OCI-LY1 (cell line): ENCODE results near the gene LITAF.

Source experiments
- CTCF ChIP-seq: fragments of 200-600 bp; sonication (generic), shearing (Covaris generic); IDR thresholded peaks from 2 replicates; pipeline ENCODE4 v1.5.1; 2017; ENCODE audit warnings: mild to moderate bottlenecking, antibody characterized with exemption, low read length, moderate library complexity, mixed read lengths
- EZH2 ChIP-seq: fragments of 200-600 bp; sonication (generic), shearing (Covaris generic); IDR thresholded peaks from 2 replicates; pipeline ENCODE4 v1.8.0; 2017; ENCODE audit warnings: borderline replicate concordance, mixed run types, mild to moderate bottlenecking, antibody characterized with exemption, low read length, moderate library complexity, mixed read lengths

- TF ChIP-seq CTCF = no peak
- no peak for TF ChIP-seq EZH2
These were observed 18.3 kb upstream of the LITAF start for GRCh38 chr16:11604783-11605563.
